HepG2 (cell line): ENCODE data around the gene LSM14B. TPM values are rescaled to one million over a fixed set of nuclear protein-coding genes. Genes with fewer than 3 reads are reported as not detected.

ENCODE experiments used
- E2F2 ChIP-seq: sonication (generic); formaldehyde crosslinking; IDR thresholded peaks from 2 replicates; pipeline ENCODE4 v1.4.0; 2020; ENCODE audit warnings: missing genetic modification reagents, borderline replicate concordance
- HOXA5 ChIP-seq: sonication (generic); formaldehyde crosslinking; IDR thresholded peaks from 2 replicates; pipeline ENCODE4 v1.4.0; 2020; ENCODE audit warnings: missing genetic modification reagents
- KLF11 ChIP-seq: IDR thresholded peaks from 2 replicates; pipeline ENCODE4 v1.6.1; 2016; ENCODE audit warnings: missing compliant biosample characterization
- MTA1 ChIP-seq: sonication (generic); formaldehyde crosslinking; IDR thresholded peaks from 2 replicates; pipeline ENCODE4 v1.4.0; 2020; ENCODE audit warnings: missing genetic modification reagents, mild to moderate bottlenecking, borderline replicate concordance
- PATZ1 ChIP-seq: sonication (generic); formaldehyde crosslinking; IDR thresholded peaks from 2 replicates; pipeline ENCODE4 v1.4.0; 2020; ENCODE audit warnings: missing genetic modification reagents
- PHF21A ChIP-seq: sonication (generic); formaldehyde crosslinking; IDR thresholded peaks from 2 replicates; pipeline ENCODE4 v1.5.0; 2020; ENCODE audit warnings: mild to moderate bottlenecking, missing genetic modification reagents
- RBAK ChIP-seq: sonication (generic); formaldehyde crosslinking; IDR thresholded peaks from 2 replicates; pipeline ENCODE4 v1.5.1; 2020; ENCODE audit warnings: mild to moderate bottlenecking, missing genetic modification reagents
- SATB2 ChIP-seq: sonication (generic); formaldehyde crosslinking; IDR thresholded peaks from 2 replicates; pipeline ENCODE4 v1.5.0; 2020; ENCODE audit warnings: missing genetic modification reagents
- SNAPC4 ChIP-seq: sonication (generic); formaldehyde crosslinking; IDR thresholded peaks from 2 replicates; pipeline ENCODE4 v1.4.0; 2020; ENCODE audit warnings: mild to moderate bottlenecking, missing genetic modification reagents
- ZBTB10 ChIP-seq: sonication (generic); formaldehyde crosslinking; IDR thresholded peaks from 2 replicates; pipeline ENCODE4 v1.4.0; 2020; ENCODE audit warnings: missing genetic modification reagents, borderline replicate concordance
- ZBTB44 ChIP-seq: sonication (generic); formaldehyde crosslinking; IDR thresholded peaks from 2 replicates; pipeline ENCODE4 v1.4.0; 2020; ENCODE audit warnings: missing genetic modification reagents
- ZNF597 ChIP-seq: sonication (generic); formaldehyde crosslinking; IDR thresholded peaks from 2 replicates; pipeline ENCODE4 v1.5.0; 2020; ENCODE audit warnings: missing genetic modification reagents
- ZNF768 ChIP-seq: sonication (generic); formaldehyde crosslinking; IDR thresholded peaks from 2 replicates; pipeline ENCODE4 v1.4.0; 2020; ENCODE audit warnings: missing genetic modification reagents
- ZNF879 ChIP-seq: sonication (generic); formaldehyde crosslinking; IDR thresholded peaks from 2 replicates; pipeline ENCODE4 v1.8.1; 2023; ENCODE audit warnings: missing genetic modification reagents
- polyA plus RNA-seq, 8 experiments: library from polyadenylated mRNA; depleted of rRNA in 3 of 8; stranded (reverse) in 7 of 8; unstranded in 1 of 8; fragments of >200 nt; fragmentation: Illumina TruSeq in 4 of 8; extraction: Trizol in 4 of 8; gene quantifications; 2 replicates each; pipeline versions ENCODE4 v1.2.1 to v1.2.3, GENCODE V29; 2011 to 2016; ENCODE audit warnings: low read depth in 4 of 8, missing spikeins in 1 of 8, mixed read lengths in 1 of 8; ENCODE audit not compliant: insufficient read depth in 1 of 8
- total RNA-seq, 5 experiments: library from RNA; depleted of rRNA; stranded (reverse); fragments of >200 nt; fragmentation: Illumina TruSeq; extraction: Trizol; gene quantifications; 2 replicates each; pipeline ENCODE4 v1.2.3, GENCODE V29; 2016; ENCODE audit warnings: low read depth in 1 of 5

Gene LSM14B
- total and polyA plus RNA-seq, 2 of the 13 experiments (the other 11 are each of a cell fraction or from before 2014, with no cell fraction given): 43.3 to 79.2 TPM

GRCh38 chr20:62141397-62142251 lies 19.3 kb downstream of the LSM14B start (continued):
- no peak for TF ChIP-seq ZBTB44 (CRISPR knock-in tag)
- TF ChIP-seq HOXA5 (CRISPR knock-in tag): no peak
- no peak for TF ChIP-seq SATB2 (CRISPR knock-in tag)
- TF ChIP-seq ZNF597 (CRISPR knock-in tag): no peak
- peak; percentile 27; the same call in 1 of the 2 replicates for TF ChIP-seq ZNF768 (CRISPR knock-in tag)
- peak; percentile 55; the same call in 1 of the 2 replicates for TF ChIP-seq PHF21A (CRISPR knock-in tag)
- no peak for TF ChIP-seq E2F2
- 0 out of 2 replicates have a peak, but pooled peaks have one; percentile 49 for TF ChIP-seq ZNF879
- TF ChIP-seq ZBTB10 (CRISPR knock-in tag): no peak
- TF ChIP-seq RBAK (CRISPR knock-in tag): no peak
- TF ChIP-seq KLF11 (CRISPR knock-in tag): no peak
- no peak for TF ChIP-seq SNAPC4
- TF ChIP-seq MTA1 (CRISPR knock-in tag): no peak; the same call in 1 of the 2 replicates
- peak; percentile 56 for TF ChIP-seq PATZ1 (CRISPR knock-in tag)
